GM18951 (cell line): ENCODE results near the gene GPR107.
A peak's percentile ranks its signal among the peaks of the same experiment; 100 is the strongest.

Experiments
- POLR2A ChIP-seq: IDR thresholded peaks from 4 replicates; pipeline ENCODE4 v1.6.1; 2011; ENCODE audit warnings: mild to moderate bottlenecking; ENCODE audit not compliant: insufficient read length, insufficient read depth; ENCODE audit errors: extremely low read depth
- in situ Hi-C: fragments of 300-500 bp; cut with MboI; formaldehyde crosslinking; loops from one replicate; pipeline ENCODE4 v1.12.0; 2022; ENCODE audit warnings: low sequenced_read_pairs, mixed read lengths, inconsistent platforms; ENCODE audit not compliant: unreplicated experiment

GPR107 gene

DNA sequence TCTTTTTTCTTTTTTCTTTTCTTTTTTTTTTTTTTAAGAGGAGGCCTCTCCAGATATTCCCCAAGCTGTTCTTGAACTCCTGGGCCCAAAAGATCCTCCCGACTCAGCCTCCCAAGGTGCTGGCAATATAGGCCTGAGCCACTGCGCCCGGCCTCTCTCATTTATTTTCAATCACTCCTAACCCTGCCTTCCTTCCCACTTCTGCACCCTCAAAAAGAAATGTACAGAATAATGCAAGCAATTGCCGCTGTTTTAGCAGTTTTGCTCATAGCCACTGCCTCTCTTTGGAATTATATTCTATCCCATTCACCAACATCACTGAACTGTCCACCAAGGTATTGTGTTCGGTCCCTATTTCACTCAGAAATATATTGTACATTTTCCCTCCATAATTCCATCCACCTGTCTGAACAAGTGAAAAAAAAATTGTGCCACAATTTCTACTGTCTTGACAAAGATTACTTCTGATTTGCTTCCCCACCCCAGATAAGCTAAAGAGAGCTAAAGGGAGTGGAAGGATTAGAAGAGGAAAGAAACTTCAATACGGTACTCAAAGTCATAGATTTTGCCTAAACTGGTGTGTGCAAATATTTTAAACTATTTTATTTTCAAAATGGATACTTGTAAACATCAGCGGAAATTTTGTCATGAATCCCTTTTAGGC lies 12.6 kb upstream of the GPR107 start:
- in situ Hi-C loops: no loop called here
- TF ChIP-seq POLR2A: no peak

DNA sequence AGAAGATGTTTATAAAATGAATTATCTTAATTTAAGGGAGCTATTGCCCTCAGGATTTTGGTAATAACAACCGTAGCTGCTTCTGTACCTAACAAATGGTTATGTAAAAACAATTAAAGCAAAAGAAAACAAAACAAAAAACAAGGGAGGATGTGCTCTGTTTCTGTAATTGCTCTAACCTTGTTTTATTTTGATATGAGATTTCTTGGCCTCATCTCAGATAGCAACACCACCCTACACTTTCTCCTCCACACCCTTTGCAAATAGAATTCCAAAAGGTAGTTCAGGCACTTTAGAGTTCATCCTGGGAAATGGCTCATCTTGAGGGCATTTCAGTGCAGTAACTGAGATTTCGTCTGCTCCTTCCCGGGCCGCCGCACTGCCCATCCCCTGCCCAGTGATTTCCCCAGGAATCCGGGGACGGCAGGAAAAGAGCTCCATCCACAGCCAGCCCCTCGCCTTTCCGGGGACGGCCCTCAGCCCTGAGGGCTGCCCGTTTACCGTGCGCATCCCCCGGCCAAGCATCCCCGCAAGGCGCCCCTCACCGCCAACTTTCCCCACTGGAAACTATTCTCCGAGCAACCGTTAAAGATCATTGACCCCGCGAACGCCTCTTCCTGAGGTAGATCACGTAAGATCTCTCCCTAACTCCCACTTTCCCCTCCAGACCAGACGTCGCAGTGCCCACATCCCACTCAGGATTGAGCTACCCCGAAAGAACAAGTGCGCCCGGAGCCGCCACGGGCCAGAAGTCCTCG lies 11.9 kb upstream of the GPR107 start:
- in situ Hi-C loops: no loop called here
- no peak for TF ChIP-seq POLR2A

DNA sequence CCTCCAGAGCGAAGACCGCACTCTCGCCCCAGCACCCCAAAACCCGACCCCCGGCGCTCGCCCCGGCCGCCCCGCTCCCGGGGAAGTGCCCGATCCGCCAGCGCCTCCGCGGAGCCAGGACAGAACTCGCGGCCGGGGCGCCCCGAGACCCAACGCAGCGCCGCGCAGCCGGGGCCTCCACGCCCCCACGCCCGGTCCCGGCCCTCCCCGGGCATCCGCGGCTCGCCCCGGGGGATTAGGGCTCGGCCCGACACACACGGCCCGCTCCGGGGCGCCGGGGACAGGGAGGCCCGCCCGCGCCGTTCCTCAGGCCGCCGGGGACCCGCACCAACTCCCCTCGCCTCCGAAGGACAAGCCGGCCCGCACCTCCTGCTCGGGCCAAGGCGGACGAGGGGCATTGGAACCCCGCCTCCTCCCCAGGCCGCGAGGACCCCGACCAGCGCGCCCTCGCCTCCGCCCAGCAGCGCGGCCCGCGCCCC lies 11.3 kb upstream of the GPR107 start:
- no peak for TF ChIP-seq POLR2A
- in situ Hi-C loops: no loop called here

DNA sequence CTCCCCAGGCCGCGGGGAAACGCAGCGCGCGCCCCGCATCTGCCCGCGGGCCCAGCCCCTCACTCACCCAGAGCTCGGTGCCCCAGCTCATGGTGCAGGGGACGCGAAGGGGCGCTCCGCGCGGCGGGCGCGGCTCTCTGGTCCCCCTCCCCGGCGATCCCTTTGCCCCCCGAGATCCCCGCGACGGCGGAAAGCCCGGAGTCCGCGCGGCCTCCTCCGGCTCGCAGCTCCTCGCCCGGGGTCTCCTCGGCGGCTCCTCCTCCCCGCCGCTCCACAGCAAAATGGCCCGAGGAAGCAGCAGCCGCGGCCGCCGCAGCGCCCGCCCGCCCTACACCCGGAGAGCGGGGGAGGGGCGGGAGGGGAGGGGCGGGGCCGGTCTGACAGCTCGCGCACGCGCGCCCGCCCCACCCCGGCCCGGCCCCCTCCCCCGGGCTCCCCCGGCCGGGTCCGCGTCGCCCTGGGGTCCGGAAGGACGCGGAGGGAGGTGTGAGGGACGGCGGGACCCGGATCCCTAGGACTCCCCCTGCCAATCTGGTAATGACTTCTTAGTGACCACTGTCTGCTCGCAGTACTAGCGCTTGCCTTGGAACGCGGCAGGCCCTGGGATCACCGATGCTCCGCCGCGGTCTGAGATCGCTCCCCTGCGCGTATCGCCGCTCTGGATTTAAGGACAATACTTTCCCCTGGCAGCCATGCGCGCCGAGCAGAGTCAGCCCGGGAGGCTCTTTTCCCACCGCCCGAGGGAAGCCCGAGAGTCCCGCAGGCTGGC lies 10.6 kb upstream of the GPR107 start, which contains the start of gene FNBP1:
Gene FNBP1, minus strand, starts transcription at position 305 of the 769 bp plus-strand sequence. Its CDS starts 214 bp downstream, at position 91.
- in situ Hi-C loops: no loop called here
- TF ChIP-seq POLR2A: peak; percentile 91

DNA sequence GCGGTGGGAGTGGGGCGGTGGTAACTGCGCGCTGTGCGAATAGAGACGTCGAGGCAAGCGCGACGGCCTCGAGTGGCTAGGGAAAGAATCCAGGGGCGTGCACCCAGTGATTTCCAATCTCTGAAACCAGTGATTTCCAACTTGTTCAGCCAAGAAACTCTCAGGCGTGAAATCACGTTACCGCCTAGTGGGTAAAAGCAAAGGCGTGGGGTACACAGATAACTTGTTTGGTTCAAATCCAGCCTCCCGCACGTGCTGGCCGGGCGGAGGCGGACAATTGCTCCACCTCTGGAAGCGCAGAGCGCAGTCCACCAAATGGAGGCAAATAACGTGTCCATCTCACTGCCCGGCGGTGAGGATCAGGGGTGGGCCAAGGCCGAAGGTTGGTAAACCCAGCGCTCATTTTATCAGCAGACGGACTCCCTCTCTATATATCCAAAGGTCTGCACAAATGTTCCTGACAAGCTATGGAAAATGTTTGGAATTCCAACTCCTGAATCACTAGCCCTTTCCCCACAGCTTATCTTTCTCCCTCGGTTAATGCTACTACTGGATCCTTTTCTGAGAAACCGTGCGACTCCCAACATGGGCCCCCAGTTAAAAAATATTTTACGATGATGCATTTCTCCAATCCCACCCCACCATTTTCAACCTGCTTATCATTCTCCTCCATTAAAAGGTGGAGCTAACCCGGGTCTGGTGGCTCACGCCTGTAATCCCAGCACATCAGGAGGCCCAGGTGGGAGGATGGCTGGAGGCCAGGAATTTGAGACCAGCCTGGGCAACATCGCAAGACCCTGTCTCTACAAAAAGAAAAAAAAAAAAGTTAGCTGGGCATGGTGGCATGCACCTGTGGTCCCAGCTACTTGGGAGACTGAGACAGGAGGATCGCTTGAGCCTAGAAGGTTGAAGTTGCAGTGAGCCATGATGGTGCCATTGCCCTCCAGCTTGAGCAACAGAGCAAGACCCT lies 9.8 kb upstream of the GPR107 start:
- in situ Hi-C loops: no loop called here
- TF ChIP-seq POLR2A: no peak

DNA sequence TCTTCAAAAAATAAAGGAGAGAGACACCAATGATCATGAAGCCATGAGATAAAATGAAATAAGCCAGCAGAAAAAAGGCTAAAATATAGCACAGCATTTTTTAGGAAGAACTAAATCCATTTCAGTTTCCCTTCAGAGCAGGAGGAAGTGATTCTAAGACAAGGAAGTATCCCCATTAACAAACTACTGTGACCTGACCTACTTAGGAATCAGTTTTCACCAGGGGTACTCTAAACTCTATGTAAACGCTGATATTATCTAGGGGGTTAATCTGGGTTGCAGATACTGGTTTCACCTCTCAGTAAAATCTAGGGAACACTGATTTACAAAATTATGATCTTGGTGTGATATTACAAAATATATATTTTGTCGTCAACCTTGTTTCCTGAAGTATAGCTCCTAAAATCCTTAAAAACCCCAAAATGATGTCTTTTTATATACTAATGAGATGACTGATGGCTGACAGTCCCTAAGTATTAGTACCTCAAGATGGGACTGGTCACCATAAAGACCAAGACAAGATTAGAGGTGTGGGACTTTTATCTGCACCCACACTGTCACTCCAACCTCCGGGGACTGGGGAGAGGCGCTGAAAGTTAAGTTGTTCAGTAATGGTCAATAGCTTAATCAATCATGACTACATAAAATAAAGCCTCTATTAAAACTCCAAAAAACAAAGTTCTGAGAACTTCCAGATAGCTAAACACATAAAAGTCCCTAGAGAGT lies 7.8 kb upstream of the GPR107 start:
- no peak for TF ChIP-seq POLR2A
- in situ Hi-C loops: no loop called here

DNA sequence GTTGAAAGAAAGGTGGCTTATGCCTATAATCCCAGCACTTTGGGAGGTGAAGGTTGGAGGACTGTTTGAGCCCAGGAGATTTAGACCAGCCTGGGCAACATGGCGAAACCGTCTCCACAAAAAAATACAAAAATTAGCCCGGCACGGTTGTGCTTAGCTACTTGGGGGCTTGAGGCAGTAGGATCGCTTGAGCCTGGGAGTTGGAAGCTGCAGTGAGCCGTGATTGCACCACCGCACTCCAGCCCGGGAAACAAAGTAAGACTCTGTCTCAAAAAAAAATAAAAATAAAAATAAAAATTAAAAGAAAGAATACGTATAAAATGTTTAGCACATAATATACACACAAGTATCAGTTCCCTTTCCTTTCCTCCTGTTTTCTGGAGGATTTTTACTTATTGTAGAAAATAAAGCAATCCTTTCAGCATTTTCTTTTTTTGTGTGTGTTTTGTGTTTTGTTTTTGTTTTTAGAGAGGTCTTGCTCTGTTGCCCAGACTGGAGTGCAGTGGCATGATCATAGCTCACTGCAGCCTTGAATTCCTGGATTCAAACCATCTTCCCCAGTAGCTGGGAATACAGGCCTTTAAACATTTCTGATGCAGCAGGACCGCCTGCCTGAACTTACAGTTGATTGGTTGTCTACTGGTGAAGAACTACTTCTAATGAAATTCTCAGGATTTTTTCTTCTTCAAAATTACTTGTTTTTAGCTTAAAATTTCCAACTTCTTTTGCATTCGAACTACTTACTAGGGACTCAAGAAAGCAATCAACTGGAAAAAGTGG lies 4.1 kb upstream of the GPR107 start:
- TF ChIP-seq POLR2A: no peak
- in situ Hi-C loops: no loop called here

DNA sequence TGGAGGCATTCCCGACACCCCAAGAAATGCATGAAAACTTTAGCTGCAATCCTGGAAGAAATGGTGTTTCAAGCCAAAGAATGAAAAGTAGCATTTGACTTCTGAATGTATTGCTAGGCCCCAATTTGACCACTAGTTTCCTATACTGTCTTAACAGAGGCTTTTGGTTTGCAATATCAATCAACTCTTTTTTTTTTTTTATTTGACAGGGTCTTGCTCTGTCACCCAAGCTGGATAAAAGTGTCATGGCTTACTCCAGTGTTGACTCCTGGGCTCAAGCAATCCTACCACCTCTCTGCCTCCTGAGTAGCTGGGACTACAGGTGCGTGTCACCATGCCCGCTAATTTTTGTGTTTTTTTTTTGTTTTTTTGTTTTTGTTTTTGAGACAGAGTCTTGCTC lies 3.2 kb upstream of the GPR107 start:
- no peak for TF ChIP-seq POLR2A
- in situ Hi-C loops: no loop called here

DNA sequence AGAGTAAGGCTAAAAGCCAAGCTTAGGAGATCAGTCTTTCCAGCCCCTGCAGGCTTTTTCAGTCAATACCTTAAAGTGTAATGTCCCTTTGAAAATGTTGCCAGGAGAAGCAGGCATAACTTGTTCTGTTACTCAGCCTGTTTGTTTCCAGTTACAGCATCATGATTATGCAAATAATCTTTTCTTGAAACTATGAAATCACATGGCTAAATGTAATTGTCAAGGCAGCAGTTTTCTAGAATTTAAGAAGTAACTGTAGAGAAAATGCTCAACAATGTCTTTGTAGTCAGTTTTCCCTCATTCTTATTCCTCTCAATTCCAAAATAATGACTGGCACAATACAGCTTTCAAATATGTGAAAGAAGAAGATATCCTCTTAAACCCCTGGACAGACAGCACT lies 1.9 kb upstream of the GPR107 start:
- in situ Hi-C loops: no loop called here
- TF ChIP-seq POLR2A: no peak

DNA sequence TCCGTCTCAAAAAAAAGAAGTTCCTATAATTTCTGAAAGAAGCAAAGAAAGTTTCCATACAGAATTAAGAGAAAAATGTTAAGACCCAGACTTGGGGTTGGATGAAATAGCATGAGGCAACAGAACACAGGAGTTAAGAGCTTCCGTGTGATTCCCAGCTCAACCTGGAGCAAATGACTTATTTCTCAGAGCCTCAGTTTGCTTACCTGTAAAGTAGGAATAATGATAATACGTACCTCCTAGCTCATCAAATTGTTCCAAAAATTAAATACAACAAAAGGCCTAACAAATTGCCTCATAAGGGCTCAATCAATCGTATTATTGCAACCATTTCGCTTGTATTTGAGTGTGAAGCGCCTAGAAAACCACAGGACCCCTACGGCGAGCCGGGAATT lies 600 bp upstream of the GPR107 start:
- in situ Hi-C loops: no loop called here
- TF ChIP-seq POLR2A: no peak

DNA sequence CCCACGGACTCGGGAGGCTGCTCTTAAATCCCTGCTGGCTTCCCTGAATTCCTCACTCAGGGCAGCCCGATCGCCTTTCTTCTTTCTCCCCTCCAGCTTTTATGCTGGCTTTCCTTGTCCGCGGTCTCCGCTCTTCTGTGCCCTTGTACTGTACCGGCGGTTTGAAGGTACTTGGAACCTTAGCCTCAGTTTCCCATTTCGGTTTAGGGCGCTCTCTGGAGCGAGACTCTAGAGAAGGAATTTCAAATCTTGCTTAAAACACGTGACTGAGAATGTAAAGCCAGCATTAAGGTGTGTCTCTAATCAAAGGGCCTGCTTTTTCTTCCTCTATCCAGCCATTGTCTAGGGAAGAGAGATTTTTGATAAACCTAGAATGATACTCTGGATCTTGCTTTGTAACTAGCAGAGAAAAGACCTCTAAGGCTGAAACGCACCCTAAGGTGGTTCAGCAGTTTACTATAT lies 650 bp downstream of the GPR107 start:
- in situ Hi-C loops: no loop called here
- no peak for TF ChIP-seq POLR2A
